WTC11 (cell line): ENCODE data around the gene SYNE3. TPM values are rescaled to one million over a fixed set of nuclear protein-coding genes. Genes with fewer than 3 reads are reported as not detected.
"Not testable (repeated sequence)": the region's sequence is repeated elsewhere in the genome, so short reads cannot be mapped to it uniquely, and the experiment has no call there.

Experiments
- ATAC-seq: fragments of 200-7000 bp; cut with Tn5 transposase; 2 replicates; pipeline ENCODE4 v1.10.0; 2021; ENCODE audit warnings: mild to moderate bottlenecking, moderate library complexity
- CTCF ChIA-PET: fragments of 300-600 bp; sonication (Branson Sonifier 250); formaldehyde crosslinking; loops from one replicate; lab custom pipeline; 2021; ENCODE audit warnings: antibody characterized with exemption; lab: Charles Lee
- POLR2A ChIA-PET: fragments of 350-600 bp; sonication (Branson Sonifier 250); formaldehyde crosslinking; loops from one replicate; lab custom pipeline; 2021; ENCODE audit warnings: antibody characterized with exemption; lab: Charles Lee
- DNase-seq: peaks from one replicate; pipeline ENCODE4 v3.0.0; 2021; ENCODE audit warnings: low spot score
- H3K27ac Mint-ChIP-seq: 2 replicates; pipeline ENCODE4 v1.8.0; 2021; ENCODE audit warnings: mixed read lengths
- H3K27me3 Mint-ChIP-seq: 2 replicates; pipeline ENCODE4 v1.8.0; 2021; ENCODE audit warnings: low read depth, mild to moderate bottlenecking, moderate library complexity, mixed read lengths
- H3K36me3 Mint-ChIP-seq: 2 replicates; pipeline ENCODE4 v1.8.0; 2021; ENCODE audit warnings: mixed read lengths
- H3K4me1 Mint-ChIP-seq: 2 replicates; pipeline ENCODE4 v1.8.0; 2022; ENCODE audit warnings: mixed read lengths
- H3K4me3 Mint-ChIP-seq: 2 replicates; pipeline ENCODE4 v1.8.0; 2021; ENCODE audit warnings: mild to moderate bottlenecking, moderate library complexity, mixed read lengths
- H3K9me3 Mint-ChIP-seq: 2 replicates; pipeline ENCODE4 v1.8.0; 2021; ENCODE audit warnings: mixed read lengths
- ATF1 ChIP-seq: sonication (generic); formaldehyde crosslinking; IDR thresholded peaks from 2 replicates; pipeline ENCODE4 v1.8.1; 2023; ENCODE audit warnings: mild to moderate bottlenecking, moderate library complexity, missing genetic modification reagents
- CBFB ChIP-seq: sonication (generic); formaldehyde crosslinking; IDR thresholded peaks from 2 replicates; pipeline ENCODE4 v1.8.1; 2022; ENCODE audit warnings: mild to moderate bottlenecking, low read depth, missing genetic modification reagents
- CREM ChIP-seq: sonication (generic); formaldehyde crosslinking; IDR thresholded peaks from 2 replicates; pipeline ENCODE4 v1.8.1; 2022; ENCODE audit warnings: mild to moderate bottlenecking, missing genetic modification reagents, moderate library complexity
- FOXP1 ChIP-seq: sonication (generic); formaldehyde crosslinking; IDR thresholded peaks from 2 replicates; pipeline ENCODE4 v1.8.0; 2022; ENCODE audit warnings: missing genetic modification reagents, mild to moderate bottlenecking, moderate library complexity, borderline replicate concordance
- HMGA2 ChIP-seq: fragments of 250-450 bp; sonication (Bioruptor Pico); IDR thresholded peaks from 2 replicates; pipeline ENCODE4 v1.4.0; 2021; ENCODE audit warnings: mild to moderate bottlenecking, moderate library complexity
- OVOL2 ChIP-seq: fragments of 250-450 bp; sonication (Bioruptor Pico); IDR thresholded peaks from 2 replicates; pipeline ENCODE4 v1.9.0; 2021; ENCODE audit warnings: mild to moderate bottlenecking, borderline replicate concordance
- RORB ChIP-seq: fragments of 250-450 bp; sonication (Bioruptor Pico); IDR thresholded peaks from 2 replicates; pipeline ENCODE4 v1.9.0; 2021; ENCODE audit warnings: mild to moderate bottlenecking
- SMAD3 ChIP-seq: sonication (generic); formaldehyde crosslinking; IDR thresholded peaks from 2 replicates; pipeline ENCODE4 v1.8.0; 2022; ENCODE audit warnings: missing genetic modification reagents, mild to moderate bottlenecking, borderline replicate concordance
- SP1 ChIP-seq: sonication (generic); formaldehyde crosslinking; conservative IDR thresholded peaks from 2 replicates; pipeline ENCODE4 v1.8.1; 2022; ENCODE audit warnings: missing genetic modification reagents
- TCF7 ChIP-seq: sonication (generic); formaldehyde crosslinking; IDR thresholded peaks from 2 replicates; pipeline ENCODE4 v1.8.0; 2022; ENCODE audit warnings: mild to moderate bottlenecking, low read depth, missing genetic modification reagents, moderate library complexity
- TEAD4 ChIP-seq: sonication (generic); formaldehyde crosslinking; IDR thresholded peaks from 2 replicates; pipeline ENCODE4 v1.8.0; 2022; ENCODE audit warnings: mild to moderate bottlenecking, missing genetic modification reagents
- ZNF219 ChIP-seq: sonication (generic); formaldehyde crosslinking; IDR thresholded peaks from 2 replicates; pipeline ENCODE4 v1.8.0; 2023; ENCODE audit warnings: missing genetic modification reagents, mild to moderate bottlenecking, borderline replicate concordance
- ZNF263 ChIP-seq: sonication (generic); formaldehyde crosslinking; IDR thresholded peaks from 2 replicates; pipeline ENCODE4 v1.8.1; 2022; ENCODE audit warnings: low read depth, mild to moderate bottlenecking, moderate library complexity, missing genetic modification reagents
- ZNF317 ChIP-seq: sonication (generic); formaldehyde crosslinking; IDR thresholded peaks from 2 replicates; pipeline ENCODE4 v1.8.1; 2023; ENCODE audit warnings: low read depth, mild to moderate bottlenecking, moderate library complexity, missing genetic modification reagents, borderline replicate concordance
- ZNF671 ChIP-seq: fragments of 250-450 bp; sonication (Bioruptor Pico); IDR thresholded peaks from 2 replicates; pipeline ENCODE4 v1.8.0; 2021; ENCODE audit warnings: mild to moderate bottlenecking
- total RNA-seq: library from RNA; stranded (reverse); gene quantifications from 3 replicates; pipeline ENCODE4 v1.2.3, GENCODE V29; 2021
- TF ChIP-seq, protein P1 (sequence below): fragments of 250-450 bp; sonication (Bioruptor Pico); IDR thresholded peaks from 2 replicates; pipeline ENCODE4 v1.9.0; 2021; ENCODE audit warnings: mild to moderate bottlenecking, borderline replicate concordance
- TF ChIP-seq, protein P2 (sequence below): sonication (generic); formaldehyde crosslinking; IDR thresholded peaks from 2 replicates; pipeline ENCODE4 v1.8.0; 2022; ENCODE audit warnings: mild to moderate bottlenecking, missing genetic modification reagents
- TF ChIP-seq, protein P3 (sequence below): sonication (generic); formaldehyde crosslinking; IDR thresholded peaks from 2 replicates; pipeline ENCODE4 v1.8.1; 2022; ENCODE audit warnings: low read depth, mild to moderate bottlenecking, moderate library complexity, missing genetic modification reagents, borderline replicate concordance
- TF ChIP-seq, protein P4 (sequence below): fragments of 250-450 bp; sonication (Bioruptor Pico); conservative IDR thresholded peaks from 2 replicates; pipeline ENCODE4 v1.9.0; 2021; ENCODE audit warnings: mild to moderate bottlenecking
- TF ChIP-seq, protein P5 (sequence below): sonication (generic); formaldehyde crosslinking; IDR thresholded peaks from 2 replicates; pipeline ENCODE4 v1.8.0; 2022; ENCODE audit warnings: mild to moderate bottlenecking, missing genetic modification reagents

SYNE3 gene
- total RNA-seq, 1 experiment from 2014 or later = 0.24 TPM

DNA sequence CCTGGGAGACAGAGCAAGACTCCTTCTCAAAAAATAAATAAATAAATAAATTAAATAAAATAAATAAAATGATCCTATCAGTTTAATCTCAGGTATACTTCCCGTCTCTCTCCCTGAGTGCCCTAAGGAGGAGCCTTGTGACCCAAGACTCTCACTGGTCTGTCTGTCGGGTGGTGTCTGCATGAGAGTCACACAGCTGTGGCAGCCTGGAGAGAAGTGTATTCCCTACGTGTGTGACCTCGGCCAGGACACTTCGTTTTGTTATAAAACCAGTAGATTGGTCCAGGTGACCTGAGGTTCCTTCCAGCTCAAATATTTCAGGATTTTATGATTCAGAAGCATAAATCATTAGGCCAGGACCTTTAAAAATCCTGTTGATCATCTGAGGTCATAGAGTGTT lies 4.8 kb downstream of the SYNE3 start (continued):
- TF ChIP-seq, protein P1, sequence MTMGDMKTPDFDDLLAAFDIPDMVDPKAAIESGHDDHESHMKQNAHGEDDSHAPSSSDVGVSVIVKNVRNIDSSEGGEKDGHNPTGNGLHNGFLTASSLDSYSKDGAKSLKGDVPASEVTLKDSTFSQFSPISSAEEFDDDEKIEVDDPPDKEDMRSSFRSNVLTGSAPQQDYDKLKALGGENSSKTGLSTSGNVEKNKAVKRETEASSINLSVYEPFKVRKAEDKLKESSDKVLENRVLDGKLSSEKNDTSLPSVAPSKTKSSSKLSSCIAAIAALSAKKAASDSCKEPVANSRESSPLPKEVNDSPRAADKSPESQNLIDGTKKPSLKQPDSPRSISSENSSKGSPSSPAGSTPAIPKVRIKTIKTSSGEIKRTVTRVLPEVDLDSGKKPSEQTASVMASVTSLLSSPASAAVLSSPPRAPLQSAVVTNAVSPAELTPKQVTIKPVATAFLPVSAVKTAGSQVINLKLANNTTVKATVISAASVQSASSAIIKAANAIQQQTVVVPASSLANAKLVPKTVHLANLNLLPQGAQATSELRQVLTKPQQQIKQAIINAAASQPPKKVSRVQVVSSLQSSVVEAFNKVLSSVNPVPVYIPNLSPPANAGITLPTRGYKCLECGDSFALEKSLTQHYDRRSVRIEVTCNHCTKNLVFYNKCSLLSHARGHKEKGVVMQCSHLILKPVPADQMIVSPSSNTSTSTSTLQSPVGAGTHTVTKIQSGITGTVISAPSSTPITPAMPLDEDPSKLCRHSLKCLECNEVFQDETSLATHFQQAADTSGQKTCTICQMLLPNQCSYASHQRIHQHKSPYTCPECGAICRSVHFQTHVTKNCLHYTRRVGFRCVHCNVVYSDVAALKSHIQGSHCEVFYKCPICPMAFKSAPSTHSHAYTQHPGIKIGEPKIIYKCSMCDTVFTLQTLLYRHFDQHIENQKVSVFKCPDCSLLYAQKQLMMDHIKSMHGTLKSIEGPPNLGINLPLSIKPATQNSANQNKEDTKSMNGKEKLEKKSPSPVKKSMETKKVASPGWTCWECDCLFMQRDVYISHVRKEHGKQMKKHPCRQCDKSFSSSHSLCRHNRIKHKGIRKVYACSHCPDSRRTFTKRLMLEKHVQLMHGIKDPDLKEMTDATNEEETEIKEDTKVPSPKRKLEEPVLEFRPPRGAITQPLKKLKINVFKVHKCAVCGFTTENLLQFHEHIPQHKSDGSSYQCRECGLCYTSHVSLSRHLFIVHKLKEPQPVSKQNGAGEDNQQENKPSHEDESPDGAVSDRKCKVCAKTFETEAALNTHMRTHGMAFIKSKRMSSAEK (CRISPR knock-in tag) = no peak
- TF ChIP-seq RORB (CRISPR knock-in tag) (no peak), TEAD4 (no peak), ZNF219 (CRISPR knock-in tag) (no peak), ZNF317 (no peak), ZNF263 (CRISPR knock-in tag) (no peak), TCF7 (CRISPR knock-in tag) (no peak)
- TF ChIP-seq, protein P2, sequence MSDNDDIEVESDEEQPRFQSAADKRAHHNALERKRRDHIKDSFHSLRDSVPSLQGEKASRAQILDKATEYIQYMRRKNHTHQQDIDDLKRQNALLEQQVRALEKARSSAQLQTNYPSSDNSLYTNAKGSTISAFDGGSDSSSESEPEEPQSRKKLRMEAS (CRISPR knock-in tag) = no peak

DNA sequence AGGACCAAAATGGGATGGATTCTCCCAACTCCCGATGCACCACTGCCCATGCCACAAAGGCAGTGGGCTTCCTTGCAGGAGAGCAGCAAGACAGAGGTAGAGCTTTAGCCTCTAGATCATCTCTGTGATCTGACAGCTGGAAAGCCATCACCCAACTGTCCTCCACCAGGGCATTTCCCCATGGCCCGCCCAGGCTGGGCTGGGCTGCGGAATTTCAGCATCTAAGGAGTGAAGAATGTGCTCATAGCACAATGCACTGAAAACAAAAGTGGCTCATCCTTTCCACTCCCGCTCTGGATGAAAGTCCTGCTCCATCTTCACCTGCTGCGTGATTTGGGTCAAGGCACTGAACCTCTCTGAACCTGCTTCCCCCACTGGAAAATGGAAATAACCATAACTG lies 5.6 kb downstream of the SYNE3 start:
- TF ChIP-seq, protein P3, sequence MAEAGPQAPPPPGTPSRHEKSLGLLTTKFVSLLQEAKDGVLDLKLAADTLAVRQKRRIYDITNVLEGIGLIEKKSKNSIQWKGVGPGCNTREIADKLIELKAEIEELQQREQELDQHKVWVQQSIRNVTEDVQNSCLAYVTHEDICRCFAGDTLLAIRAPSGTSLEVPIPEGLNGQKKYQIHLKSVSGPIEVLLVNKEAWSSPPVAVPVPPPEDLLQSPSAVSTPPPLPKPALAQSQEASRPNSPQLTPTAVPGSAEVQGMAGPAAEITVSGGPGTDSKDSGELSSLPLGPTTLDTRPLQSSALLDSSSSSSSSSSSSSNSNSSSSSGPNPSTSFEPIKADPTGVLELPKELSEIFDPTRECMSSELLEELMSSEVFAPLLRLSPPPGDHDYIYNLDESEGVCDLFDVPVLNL (CRISPR knock-in tag) = no peak
- TF ChIP-seq SMAD3 (CRISPR knock-in tag) (no peak), ATF1 (CRISPR knock-in tag) (no peak), FOXP1 (CRISPR knock-in tag) (no peak)
- TF ChIP-seq, protein P2 (CRISPR knock-in tag) = no peak
- ATAC-seq (no peak), DNase-seq (no peak)
- CTCF ChIA-PET = interaction anchor here (1.0 to 1.7 kb wide), 3 partner anchors 17 to 79 kb away, joined by 3 to 6 read pairs (median 4); no protein-coding TSS in a partner anchor
- no peaks in the 10 kb centered on the region for H3K9me3 Mint-ChIP-seq
- no peaks in the 10 kb centered on the region for H3K36me3 Mint-ChIP-seq
- no peak overlapping the region for H3K27ac Mint-ChIP-seq
- peaks cover 9% of the 10 kb centered on the region for H3K4me1 Mint-ChIP-seq
- H3K27me3 Mint-ChIP-seq = peaks cover 10% of the 10 kb centered on the region
- POLR2A ChIA-PET = no interaction called here
- H3K4me3 Mint-ChIP-seq = no peak overlapping the region

DNA sequence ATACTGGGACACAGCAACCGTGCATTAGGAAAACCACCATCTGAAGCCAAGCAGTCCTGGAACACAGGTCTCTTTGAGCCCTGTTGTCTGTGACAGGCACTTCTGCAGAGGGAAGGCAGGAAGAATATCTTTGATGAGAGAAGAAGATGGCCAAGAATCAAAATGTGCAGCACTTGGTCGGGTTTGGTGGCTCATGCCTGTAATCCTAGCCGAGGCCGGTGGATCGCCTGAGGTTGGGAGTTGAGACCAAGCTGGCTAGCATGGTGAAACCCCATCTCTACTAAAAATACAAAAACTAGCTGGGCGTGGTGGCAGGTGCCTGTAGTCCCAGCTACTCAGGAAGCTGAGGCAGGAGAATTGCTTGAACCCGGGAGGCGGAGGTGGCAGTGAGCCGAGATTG lies 6.1 kb downstream of the SYNE3 start:
- CTCF ChIA-PET = interaction anchor here (0.6 to 1.7 kb wide), 3 partner anchors 17 to 84 kb away, joined by 4 to 6 read pairs (median 4); no protein-coding TSS in a partner anchor

DNA sequence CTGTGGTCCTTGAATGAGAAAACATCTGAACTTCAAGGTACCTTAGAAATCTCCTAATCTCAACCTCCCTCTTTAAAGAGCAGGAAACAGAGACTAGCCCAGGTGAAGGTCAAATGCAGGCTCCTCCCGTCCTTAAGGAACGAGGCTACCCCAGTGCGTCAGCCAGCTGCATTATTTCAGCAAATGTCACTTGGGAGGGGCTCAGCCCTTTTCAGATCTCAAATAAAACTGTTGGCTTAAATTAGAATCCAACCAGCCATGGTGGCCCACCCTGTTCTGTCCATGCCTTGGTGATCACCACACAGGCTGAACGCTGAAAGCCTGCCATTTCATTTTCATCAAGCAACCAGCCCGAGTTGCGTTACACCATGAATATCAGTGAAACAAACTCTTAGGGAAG lies 7.0 kb downstream of the SYNE3 start:
- H3K27me3 Mint-ChIP-seq = no peaks in the 10 kb centered on the region; the same call in 1 of the 2 replicates
- ChIA-PET CTCF (no interaction called here), POLR2A (no interaction called here)
- ATAC-seq (no peak), DNase-seq (no peak)
- no peaks in the 10 kb centered on the region for H3K36me3 Mint-ChIP-seq
- H3K9me3 Mint-ChIP-seq = no peaks in the 10 kb centered on the region
- H3K4me3 Mint-ChIP-seq = no peak overlapping the region
- no peaks in the 10 kb centered on the region for H3K4me1 Mint-ChIP-seq
- H3K27ac Mint-ChIP-seq = no peak overlapping the region
- no peak for TF ChIP-seq CBFB
- TF ChIP-seq ZNF317 = no peak
- TF ChIP-seq, protein P4, sequence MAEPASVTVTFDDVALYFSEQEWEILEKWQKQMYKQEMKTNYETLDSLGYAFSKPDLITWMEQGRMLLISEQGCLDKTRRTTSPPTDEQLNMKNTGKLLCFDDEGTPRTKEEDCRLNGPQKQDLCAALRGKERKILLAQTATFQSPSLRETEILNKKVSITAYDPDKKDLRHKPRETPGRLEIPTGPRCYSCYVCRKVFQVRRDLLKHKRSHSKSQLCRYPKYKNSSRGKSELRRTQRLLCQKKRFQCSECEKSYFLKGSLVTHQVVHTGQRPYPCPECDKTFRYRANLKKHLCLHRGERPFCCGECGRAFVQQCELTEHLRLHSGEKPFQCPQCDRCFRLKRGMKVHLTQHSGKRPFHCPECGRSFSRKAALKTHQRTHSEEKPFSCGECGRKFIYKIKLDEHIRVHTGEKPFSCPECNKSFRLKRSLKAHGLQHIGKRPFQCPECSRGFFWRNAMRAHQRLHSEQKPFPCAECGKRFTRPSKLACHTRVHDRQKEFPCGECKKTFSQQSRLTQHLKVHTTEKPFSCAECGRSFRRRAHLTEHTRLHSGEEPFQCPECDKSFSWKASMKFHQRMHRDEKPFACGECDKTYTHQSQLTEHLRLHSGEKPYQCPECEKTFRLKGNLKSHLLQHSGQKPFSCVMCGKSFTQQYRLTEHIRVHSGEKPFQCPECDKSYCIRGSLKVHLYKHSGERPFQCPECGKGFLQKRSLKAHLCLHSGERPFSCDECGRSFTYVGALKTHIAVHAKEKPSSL = no peak
- TF ChIP-seq SP1 (CRISPR knock-in tag) = no peak
- TF ChIP-seq OVOL2 (CRISPR knock-in tag) = no peak
- TF ChIP-seq CREM (CRISPR knock-in tag) = no peak
- no peak for TF ChIP-seq HMGA2 (CRISPR knock-in tag)
- no peak for TF ChIP-seq ZNF671 (CRISPR knock-in tag)
- TF ChIP-seq, protein P5, sequence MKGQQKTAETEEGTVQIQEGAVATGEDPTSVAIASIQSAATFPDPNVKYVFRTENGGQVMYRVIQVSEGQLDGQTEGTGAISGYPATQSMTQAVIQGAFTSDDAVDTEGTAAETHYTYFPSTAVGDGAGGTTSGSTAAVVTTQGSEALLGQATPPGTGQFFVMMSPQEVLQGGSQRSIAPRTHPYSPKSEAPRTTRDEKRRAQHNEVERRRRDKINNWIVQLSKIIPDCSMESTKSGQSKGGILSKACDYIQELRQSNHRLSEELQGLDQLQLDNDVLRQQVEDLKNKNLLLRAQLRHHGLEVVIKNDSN (CRISPR knock-in tag) = no peak

More for the DNA sequence above, 6.1 kb downstream of the SYNE3 start:
- POLR2A ChIA-PET, H3K4me3 Mint-ChIP-seq, ATAC-seq, H3K27ac Mint-ChIP-seq, H3K4me1 Mint-ChIP-seq, H3K36me3 Mint-ChIP-seq, H3K27me3 Mint-ChIP-seq, H3K9me3 Mint-ChIP-seq, DNase-seq: not testable (repeated sequence)
